HUES6 (cell line): ENCODE data around the gene TGDS.
"Not testable (repeated sequence)": the region's sequence is repeated elsewhere in the genome, so short reads cannot be mapped to it uniquely, and the experiment has no call there.

Experiments
- H3K27ac ChIP-seq: 2 replicates; pipeline ENCODE4 v1.7.0; 2013; ENCODE audit warnings: low read depth, mild to moderate bottlenecking, low read length, inconsistent platforms
- H3K27me3 ChIP-seq: 2 replicates; pipeline ENCODE4 v1.6.1; 2013; ENCODE audit warnings: low read length; ENCODE audit not compliant: control insufficient read depth, insufficient read depth
- H3K36me3 ChIP-seq: 2 replicates; pipeline ENCODE4 v1.6.1; 2013; ENCODE audit warnings: low read length; ENCODE audit not compliant: control insufficient read depth, insufficient read depth
- H3K4me1 ChIP-seq: 2 replicates; pipeline ENCODE4 v1.6.1; 2013; ENCODE audit warnings: low read length; ENCODE audit not compliant: control insufficient read depth, insufficient read depth
- H3K4me3 ChIP-seq: 2 replicates; pipeline ENCODE4 v1.5.1; 2013; ENCODE audit warnings: low read depth, low read length
- H3K9ac ChIP-seq: one replicate; pipeline ENCODE4 v1.6.1; 2013; ENCODE audit warnings: mild to moderate bottlenecking, low read length
- H3K9me3 ChIP-seq: 2 replicates; pipeline ENCODE4 v1.6.1; 2013; ENCODE audit warnings: low read depth, low read length; ENCODE audit not compliant: control insufficient read depth, insufficient read depth

TGDS gene

GRCh38 chr13:94595950-94596574 is at the start of gene TGDS:
TSS of gene TGDS (minus strand) at chr13:94596152. CDS start at chr13:94596136, 16 bp downstream.
- Histone ChIP-seq H3K9ac (peak within 1 kb of the TSS; percentile 89), H3K4me3 (peak within 1 kb of the TSS; percentile 87), H3K27ac (peak within 1 kb of the TSS; percentile 36), H3K36me3 (peaks cover 22% of the 10 kb centered on the region), H3K9me3 (peaks cover 7% of the 10 kb centered on the region; the same call in 1 of the 2 replicates), H3K27me3 (peaks cover 7% of the 10 kb centered on the region), H3K4me1 (peaks cover 11% of the 10 kb centered on the region)

GRCh38 chr13:94641409-94641941 is 45.5 kb upstream of the TGDS start:
- no peak overlapping the region for H3K9ac ChIP-seq
- no peaks in the 10 kb centered on the region for H3K4me1 ChIP-seq
- no peak overlapping the region for H3K4me3 ChIP-seq
- no peak overlapping the region for H3K27ac ChIP-seq
- H3K36me3 ChIP-seq = no peaks in the 10 kb centered on the region
- no peaks in the 10 kb centered on the region for H3K27me3 ChIP-seq
- 0 out of 2 replicates have a peak, but pooled peaks cover 3% of the 10 kb centered on the region for H3K9me3 ChIP-seq

GRCh38 chr13:94640721-94641120 is 44.8 kb upstream of the TGDS start:
- no peaks in the 10 kb centered on the region for H3K36me3 ChIP-seq
- H3K27me3 ChIP-seq = no peaks in the 10 kb centered on the region
- no peaks in the 10 kb centered on the region for H3K4me1 ChIP-seq
- H3K9ac ChIP-seq = no peak overlapping the region
- no peak overlapping the region for H3K4me3 ChIP-seq
- H3K27ac ChIP-seq = no peak overlapping the region
- H3K9me3 ChIP-seq = 0 out of 2 replicates have a peak, but pooled peaks cover 3% of the 10 kb centered on the region

- not testable (repeated sequence) for H3K9me3 ChIP-seq, H3K27me3 ChIP-seq, H3K27ac ChIP-seq, H3K36me3 ChIP-seq, H3K9ac ChIP-seq, H3K4me3 ChIP-seq, H3K4me1 ChIP-seq
These were observed 41.7 kb upstream of the TGDS start for GRCh38 chr13:94637677-94638076.

- no peak overlapping the region for H3K4me3 ChIP-seq
- no peaks in the 10 kb centered on the region; the same call in 1 of the 2 replicates for H3K36me3 ChIP-seq
- peaks cover 6% of the 10 kb centered on the region; the same call in 1 of the 2 replicates for H3K4me1 ChIP-seq
- 0 out of 2 replicates have a peak, but pooled peaks cover 3% of the 10 kb centered on the region for H3K9me3 ChIP-seq
- no peak overlapping the region for H3K9ac ChIP-seq
- no peak overlapping the region for H3K27ac ChIP-seq
- no peaks in the 10 kb centered on the region for H3K27me3 ChIP-seq
These were observed 41.1 kb upstream of the TGDS start for GRCh38 chr13:94636942-94637578.

- H3K9ac ChIP-seq, H3K4me3 ChIP-seq, H3K4me1 ChIP-seq, H3K9me3 ChIP-seq, H3K36me3 ChIP-seq, H3K27me3 ChIP-seq, H3K27ac ChIP-seq: not testable (repeated sequence)
These were observed 40.1 kb upstream of the TGDS start for GRCh38 chr13:94636096-94636495.

GRCh38 chr13:94632226-94632980 is 36.5 kb upstream of the TGDS start:
- Histone ChIP-seq H3K36me3 (peaks cover 10% of the 10 kb centered on the region; the same call in 1 of the 2 replicates), H3K9ac (no peak overlapping the region), H3K27ac (no peak overlapping the region), H3K27me3 (no peaks in the 10 kb centered on the region), H3K4me3 (no peak overlapping the region), H3K9me3 (no peaks in the 10 kb centered on the region), H3K4me1 (peaks cover 6% of the 10 kb centered on the region; the same call in 1 of the 2 replicates)

GRCh38 chr13:94630858-94631257 is 34.9 kb upstream of the TGDS start:
- Histone ChIP-seq H3K4me3 (no peak overlapping the region), H3K4me1 (peaks cover 6% of the 10 kb centered on the region; the same call in 1 of the 2 replicates), H3K27me3 (no peaks in the 10 kb centered on the region), H3K36me3 (peaks cover 19% of the 10 kb centered on the region; the same call in 1 of the 2 replicates), H3K9ac (no peak overlapping the region), H3K27ac (no peak overlapping the region), H3K9me3 (no peaks in the 10 kb centered on the region)

GRCh38 chr13:94623316-94623715 is 27.4 kb upstream of the TGDS start:
- no peak overlapping the region for H3K9ac ChIP-seq
- no peak overlapping the region for H3K27ac ChIP-seq
- no peaks in the 10 kb centered on the region for H3K9me3 ChIP-seq
- no peaks in the 10 kb centered on the region for H3K27me3 ChIP-seq
- H3K36me3 ChIP-seq = peaks cover 50% of the 10 kb centered on the region
- no peaks in the 10 kb centered on the region for H3K4me1 ChIP-seq
- H3K4me3 ChIP-seq = no peak overlapping the region

GRCh38 chr13:94622344-94622743 is 26.4 kb upstream of the TGDS start:
- H3K9ac ChIP-seq = no peak overlapping the region
- H3K27ac ChIP-seq = no peak overlapping the region
- H3K9me3 ChIP-seq = no peaks in the 10 kb centered on the region
- peaks cover 45% of the 10 kb centered on the region for H3K36me3 ChIP-seq
- no peak overlapping the region for H3K4me3 ChIP-seq
- no peaks in the 10 kb centered on the region for H3K27me3 ChIP-seq
- H3K4me1 ChIP-seq = no peaks in the 10 kb centered on the region
